IPS DF 19.7 (cell line): ENCODE measurements around the gene GLS.
"Not testable (repeated sequence)": the region's sequence is repeated elsewhere in the genome, so short reads cannot be mapped to it uniquely, and the experiment has no call there.

Experiments used
- DNase-seq: peaks from one replicate; pipeline ENCODE4 v3.0.0-alpha.2; 2013; ENCODE audit warnings: low read depth, low spot score

GLS gene

GRCh38 chr2:190932514-190932913 lies 51.9 kb downstream of the GLS start:
- no peak for DNase-seq

GRCh38 chr2:190933361-190933760 lies 52.7 kb downstream of the GLS start:
- DNase-seq = no peak

- no peak for DNase-seq
These were observed 54.4 kb downstream of the GLS start for GRCh38 chr2:190935054-190935453.

GRCh38 chr2:190938771-190939335 lies 58.2 kb downstream of the GLS start:
- no peak for DNase-seq

- no peak for DNase-seq
These were observed 59.8 kb downstream of the GLS start for GRCh38 chr2:190940454-190940853.

GRCh38 chr2:190941571-190941970 lies 61.0 kb downstream of the GLS start:
- no peak for DNase-seq

GRCh38 chr2:190942697-190943096 lies 62.1 kb downstream of the GLS start:
- DNase-seq = no peak

GRCh38 chr2:190943706-190944105 lies 63.1 kb downstream of the GLS start:
- DNase-seq = no peak

- DNase-seq = no peak
These were observed 66.5 kb downstream of the GLS start for GRCh38 chr2:190947141-190947540.

- DNase-seq = no peak
These were observed 67.2 kb downstream of the GLS start for GRCh38 chr2:190947711-190948251.

GRCh38 chr2:190948671-190949070 lies 68.0 kb downstream of the GLS start:
- no peak for DNase-seq

- no peak for DNase-seq
These were observed 70.0 kb downstream of the GLS start for GRCh38 chr2:190950566-190950991.

GRCh38 chr2:190953257-190953656 lies 72.6 kb downstream of the GLS start:
- DNase-seq = no peak

- no peak for DNase-seq
These were observed 79.5 kb downstream of the GLS start for GRCh38 chr2:190959911-190960788.

- DNase-seq = not testable (repeated sequence)
These were observed 80.5 kb downstream of the GLS start for GRCh38 chr2:190961117-190961516.

- no peak for DNase-seq
These were observed 81.4 kb downstream of the GLS start for GRCh38 chr2:190961918-190962487.

- DNase-seq = no peak
These were observed 82.5 kb downstream of the GLS start for GRCh38 chr2:190963088-190963487.

GRCh38 chr2:190964170-190964795 lies 83.7 kb downstream of the GLS start:
- no peak for DNase-seq

GRCh38 chr2:190965580-190966222 lies 85.1 kb downstream of the GLS start:
- no peak for DNase-seq

GRCh38 chr2:190968522-190968921 lies 87.9 kb downstream of the GLS start:
- no peak for DNase-seq

GRCh38 chr2:190970160-190970559 lies 89.5 kb downstream of the GLS start:
- DNase-seq = no peak
